CD14-positive monocyte (primary cell): Measurements from ENCODE around the gene C1QBP. TPM values are rescaled to one million over a fixed set of nuclear protein-coding genes. Genes with fewer than 3 reads are reported as not detected.

Source experiments
- DNase-seq, 3 donors: peaks; one replicate each; pipeline ENCODE4 v3.0.0-alpha.2; 2011 to 2022
- H2AFZ ChIP-seq: 2 replicates; pipeline ENCODE4 v1.6.0; 2012; ENCODE audit warnings: mild to moderate bottlenecking, low read depth, low read length, inconsistent platforms; ENCODE audit not compliant: insufficient read depth, poor library complexity, severe bottlenecking
- H3K27ac ChIP-seq, 2 donors: 1 replicate in 1 of 2; 2 replicates in 1 of 2; pipeline ENCODE4 v1.5.1; 2012 to 2013; ENCODE audit warnings: low read length in 2 of 2, control low read depth in 1 of 2, inconsistent platforms in 1 of 2, low read depth in 1 of 2, mild to moderate bottlenecking in 1 of 2
- H3K27me3 ChIP-seq, 2 donors: one replicate each; pipeline versions ENCODE4 v1.6.0 to v1.6.1; 2011 to 2013; ENCODE audit warnings: low read length in 2 of 2; ENCODE audit not compliant: control insufficient read depth in 2 of 2, insufficient read depth in 2 of 2
- H3K36me3 ChIP-seq, 2 donors: replicated peaks in 1 of 2; 1 replicate in 1 of 2; 2 replicates in 1 of 2; pipeline versions ENCODE4 v1.5.1 to v1.6.1; 2012 to 2013; ENCODE audit warnings: low read length in 2 of 2, control low read depth in 1 of 2, inconsistent platforms in 1 of 2, mild to moderate bottlenecking in 1 of 2; ENCODE audit not compliant: insufficient read depth in 2 of 2, control insufficient read depth in 1 of 2
- H3K4me1 ChIP-seq, 2 donors: 1 replicate in 1 of 2; 2 replicates in 1 of 2; pipeline versions ENCODE4 v1.5.1 to v1.6.1; 2012 to 2013; ENCODE audit warnings: low read length in 2 of 2, control low read depth in 1 of 2, inconsistent platforms in 1 of 2, mild to moderate bottlenecking in 1 of 2, moderate library complexity in 1 of 2; ENCODE audit not compliant: insufficient read depth in 2 of 2, control insufficient read depth in 1 of 2
- H3K4me2 ChIP-seq: replicated peaks from 2 replicates; pipeline ENCODE3; 2012; ENCODE audit warnings: low read length, moderate library complexity, mild to moderate bottlenecking; ENCODE audit not compliant: poor library complexity, severe bottlenecking; ENCODE audit errors: extremely low read depth
- H3K4me3 ChIP-seq, 3 experiments: fragments of 200-600 bp in 1 of 3; sonication (generic) in 1 of 3; replicated peaks in 1 of 3; 1 replicate in 2 of 3; 2 replicates in 1 of 3; pipeline ENCODE4 v1.5.1; 2011 to 2013; ENCODE audit warnings: low read length in 3 of 3, mild to moderate bottlenecking in 3 of 3, control low read depth in 2 of 3, low read depth in 2 of 3, inconsistent platforms in 1 of 3, moderate library complexity in 1 of 3
- H3K79me2 ChIP-seq: 2 replicates; pipeline ENCODE4 v1.6.0; 2012; ENCODE audit warnings: mild to moderate bottlenecking, control low read depth, inconsistent platforms, low read length, moderate library complexity; ENCODE audit not compliant: insufficient read depth
- H3K9ac ChIP-seq: 2 replicates; pipeline ENCODE4 v1.6.0; 2017; ENCODE audit warnings: low read length, mild to moderate bottlenecking; ENCODE audit not compliant: insufficient read depth, poor library complexity, severe bottlenecking
- H3K9me3 ChIP-seq, 2 donors: replicated peaks in 1 of 2; 1 replicate in 1 of 2; 2 replicates in 1 of 2; pipeline versions ENCODE4 v1.5.1 to v1.6.1; 2012 to 2013; ENCODE audit warnings: low read length in 2 of 2, control low read depth in 1 of 2; ENCODE audit not compliant: control insufficient read depth in 1 of 2, insufficient read depth in 1 of 2
- H4K20me1 ChIP-seq: 2 replicates; pipeline ENCODE4 v1.6.0; 2012; ENCODE audit warnings: mild to moderate bottlenecking, low read length, control low read depth, moderate library complexity; ENCODE audit not compliant: insufficient read depth
- H3K27ac Mint-ChIP-seq, 7 donors: one replicate each; pipeline ENCODE4 v1.8.0; 2020; ENCODE audit warnings: mild to moderate bottlenecking in 7 of 7, mixed read lengths in 7 of 7, moderate library complexity in 6 of 7, inconsistent platforms in 2 of 7
- H3K27me3 Mint-ChIP-seq, 3 donors: one replicate each; pipeline ENCODE4 v1.8.0; 2021 to 2022; ENCODE audit warnings: low read depth in 3 of 3, mild to moderate bottlenecking in 3 of 3, mixed read lengths in 3 of 3, moderate library complexity in 3 of 3, inconsistent platforms in 1 of 3
- H3K36me3 Mint-ChIP-seq, 2 donors: one replicate each; pipeline ENCODE4 v1.8.0; 2020; ENCODE audit warnings: mixed read lengths in 2 of 2, inconsistent platforms in 1 of 2, mild to moderate bottlenecking in 1 of 2
- H3K4me1 Mint-ChIP-seq: one replicate; pipeline ENCODE4 v1.8.0; 2020; ENCODE audit warnings: mild to moderate bottlenecking, mixed read lengths
- H3K4me3 Mint-ChIP-seq, 2 donors: one replicate each; pipeline ENCODE4 v1.8.0; 2020; ENCODE audit warnings: mild to moderate bottlenecking in 2 of 2, mixed read lengths in 2 of 2, moderate library complexity in 1 of 2
- H3K9me3 Mint-ChIP-seq, 7 donors: one replicate each; pipeline ENCODE4 v1.8.0; 2020 to 2022; ENCODE audit warnings: mixed read lengths in 7 of 7, mild to moderate bottlenecking in 6 of 7, moderate library complexity in 6 of 7, inconsistent platforms in 2 of 7
- WGBS: methylation state at CpG from one replicate; pipeline ENCODE4 v1.1.5; 2013; ENCODE audit warnings: missing lambda C conversion rate; ENCODE audit not compliant: insufficient coverage; 5-methylcytosine and 5-hydroxymethylcytosine counted together
- intact Hi-C, 2 donors: fragments of 100-400 bp; cut with micrococcal nuclease; formaldehyde crosslinking; loops; one replicate each; pipeline versions ENCODE4 v1.15.0 to v1.15.1; 2023
- polyA plus RNA-seq, 3 donors: library from polyadenylated mRNA; depleted of rRNA in 1 of 3; unstranded in 2 of 3; stranded (reverse) in 1 of 3; fragments of 300-500 nt in 2 of 3; fragments of >200 nt in 1 of 3; fragmentation: Illumina TruSeq in 2 of 3; gene quantifications; 1 replicate in 2 of 3; 2 replicates in 1 of 3; pipeline ENCODE4 v1.2.3, GENCODE V29; 2012 to 2021
- TF ChIP-seq, protein P1 (sequence below): fragments of 200-600 bp; IDR thresholded peaks from one replicate; pipeline ENCODE4 v1.8.0; 2022; ENCODE audit warnings: antibody characterized with exemption, mild to moderate bottlenecking

The C1QBP gene
- polyA plus RNA-seq, 3 donors: 32.7 to 169 (median 122) TPM

DNA sequence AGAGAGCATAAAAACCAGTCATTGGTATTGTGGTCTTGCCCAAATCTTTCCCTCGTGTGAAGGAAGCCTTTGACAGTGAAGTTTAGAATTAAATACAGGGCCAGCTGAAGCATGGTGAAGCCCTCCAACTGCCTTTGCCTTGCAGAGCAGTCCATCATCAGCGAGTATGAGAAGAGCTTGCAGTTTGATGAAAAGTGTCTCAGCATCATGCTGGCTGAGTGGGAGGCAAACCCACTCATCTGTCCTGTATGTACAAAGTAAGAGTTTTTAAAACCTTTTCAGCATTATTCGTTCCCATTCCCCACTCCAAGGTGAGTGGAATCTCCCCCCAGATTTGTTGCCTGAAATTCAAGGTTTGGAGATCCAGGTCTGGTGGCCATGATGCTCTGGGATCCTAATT is 13.1 kb downstream of the C1QBP start:
- H3K27me3 Mint-ChIP-seq: peaks cover 0 to 2% (median 0%) of the 10 kb centered on the region in 3 donors
- Histone ChIP-seq H3K9ac (no peak overlapping the region), H3K27ac (no peak overlapping the region), H3K9me3 (no peaks in the 10 kb centered on the region), H3K79me2 (peaks cover 22% of the 10 kb centered on the region), H3K36me3 (peaks cover 75 to 98% of the 10 kb centered on the region in 2 donors), H3K27me3 (no peaks in the 10 kb centered on the region), H4K20me1 (no peaks in the 10 kb centered on the region), H3K4me2 (no peak overlapping the region), H3K4me1 (peaks cover under 1 to 5% of the 10 kb centered on the region in 2 donors), H3K4me3 (no peak overlapping the region), H2AFZ (no peak overlapping the region)
- no CpG with 5 or more reads among the region's 3 CpGs for WGBS
- H3K36me3 Mint-ChIP-seq: peaks cover 74 to 83% of the 10 kb centered on the region in 2 donors
- TF ChIP-seq, protein P1, sequence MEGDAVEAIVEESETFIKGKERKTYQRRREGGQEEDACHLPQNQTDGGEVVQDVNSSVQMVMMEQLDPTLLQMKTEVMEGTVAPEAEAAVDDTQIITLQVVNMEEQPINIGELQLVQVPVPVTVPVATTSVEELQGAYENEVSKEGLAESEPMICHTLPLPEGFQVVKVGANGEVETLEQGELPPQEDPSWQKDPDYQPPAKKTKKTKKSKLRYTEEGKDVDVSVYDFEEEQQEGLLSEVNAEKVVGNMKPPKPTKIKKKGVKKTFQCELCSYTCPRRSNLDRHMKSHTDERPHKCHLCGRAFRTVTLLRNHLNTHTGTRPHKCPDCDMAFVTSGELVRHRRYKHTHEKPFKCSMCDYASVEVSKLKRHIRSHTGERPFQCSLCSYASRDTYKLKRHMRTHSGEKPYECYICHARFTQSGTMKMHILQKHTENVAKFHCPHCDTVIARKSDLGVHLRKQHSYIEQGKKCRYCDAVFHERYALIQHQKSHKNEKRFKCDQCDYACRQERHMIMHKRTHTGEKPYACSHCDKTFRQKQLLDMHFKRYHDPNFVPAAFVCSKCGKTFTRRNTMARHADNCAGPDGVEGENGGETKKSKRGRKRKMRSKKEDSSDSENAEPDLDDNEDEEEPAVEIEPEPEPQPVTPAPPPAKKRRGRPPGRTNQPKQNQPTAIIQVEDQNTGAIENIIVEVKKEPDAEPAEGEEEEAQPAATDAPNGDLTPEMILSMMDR: no peak
- peaks cover 9% of the 10 kb centered on the region for H3K4me1 Mint-ChIP-seq
- H3K4me3 Mint-ChIP-seq: no peak overlapping the region
- intact Hi-C loops: no loop called here
- no peaks in the 10 kb centered on the region for H3K9me3 Mint-ChIP-seq
- H3K27ac Mint-ChIP-seq: peak overlapping the region in 2 of 7 donors; percentile 9 to 36
- DNase-seq: no peak

- no CpG with 5 or more reads among the region's 1 CpG for WGBS
- TF ChIP-seq, protein P1: no peak
- Histone ChIP-seq H3K4me2 (no peak overlapping the region), H3K4me3 (no peak overlapping the region), H3K9ac (no peak overlapping the region), H3K27me3 (no peaks in the 10 kb centered on the region), H2AFZ (no peak overlapping the region), H3K4me1 (peaks cover 6 to 11% of the 10 kb centered on the region in 2 donors), H3K79me2 (peaks cover 30% of the 10 kb centered on the region), H3K36me3 (peaks cover 69 to 88% of the 10 kb centered on the region in 2 donors), H4K20me1 (no peaks in the 10 kb centered on the region), H3K9me3 (no peaks in the 10 kb centered on the region), H3K27ac (no peak overlapping the region)
- no peaks in the 10 kb centered on the region for H3K9me3 Mint-ChIP-seq
- H3K4me3 Mint-ChIP-seq: no peak overlapping the region
- H3K4me1 Mint-ChIP-seq: peaks cover 14% of the 10 kb centered on the region
- intact Hi-C loops: no loop called here
- DNase-seq: no peak
- no peak overlapping the region for H3K27ac Mint-ChIP-seq
- H3K27me3 Mint-ChIP-seq: peaks cover 0 to 2% (median 0%) of the 10 kb centered on the region in 3 donors
- H3K36me3 Mint-ChIP-seq: peaks cover 68 to 76% of the 10 kb centered on the region in 2 donors
These were observed 14.0 kb downstream of the C1QBP start for GRCh38 chr17:5424909-5425308.
